Left ventricle myocardium inferior (tissue), 1 donor: ENCODE results near the gene SEMA4G. TPM values are rescaled to one million over a fixed set of nuclear protein-coding genes. Genes with fewer than 3 reads are reported as not detected.

Source experiments
- DNase-seq: peaks from one replicate; pipeline ENCODE4 v3.0.0-alpha.2; 2020
- H3K27ac ChIP-seq: fragments of 200-600 bp; replicated peaks from 2 replicates; pipeline ENCODE4 v1.8.0; 2021
- H3K27me3 ChIP-seq: fragments of 200-600 bp; 2 replicates; pipeline ENCODE4 v1.8.0; 2021; ENCODE audit warnings: low read depth
- H3K36me3 ChIP-seq: fragments of 200-600 bp; 2 replicates; pipeline ENCODE4 v1.8.0; 2021
- H3K4me1 ChIP-seq: fragments of 200-600 bp; 2 replicates; pipeline ENCODE4 v1.8.0; 2021
- H3K4me3 ChIP-seq: fragments of 200-600 bp; 2 replicates; pipeline ENCODE4 v1.8.0; 2021; ENCODE audit warnings: mild to moderate bottlenecking, moderate library complexity
- H3K9me3 ChIP-seq: fragments of 200-600 bp; replicated peaks from 2 replicates; pipeline ENCODE4 v1.8.0; 2021
- CTCF ChIP-seq: fragments of 200-600 bp; IDR thresholded peaks from 2 replicates; pipeline ENCODE4 v1.8.0; 2021; ENCODE audit warnings: antibody characterized with exemption, mild to moderate bottlenecking, borderline replicate concordance
- intact Hi-C: fragments of 100-400 bp; cut with micrococcal nuclease; formaldehyde crosslinking; loops from one replicate; pipeline ENCODE4 v1.11.0; 2022
- total RNA-seq: library from RNA; stranded (reverse); fragmentation: NEBNext Ultra II Directional; extraction: Animal tissue kit (Norgen Biotek cat#: 25700); gene quantifications from one replicate; pipeline ENCODE4 v1.2.1, GENCODE V29; 2021
- donor health status: DM: no; HTN: yes; CAD: no; lungs with severe emphysema.

SEMA4G gene
- total RNA-seq, 1 donor from 2014 or later = 0.52 TPM

GRCh38 chr10:100980711-100981110 lies 11.4 kb downstream of the SEMA4G start:
- DNase-seq = no peak
- Histone ChIP-seq H3K27ac (no peak overlapping the region), H3K4me1 (peaks cover 1% of the 10 kb centered on the region), H3K9me3 (no peaks in the 10 kb centered on the region), H3K4me3 (no peak overlapping the region), H3K27me3 (no peaks in the 10 kb centered on the region), H3K36me3 (peaks cover 45% of the 10 kb centered on the region)
- TF ChIP-seq CTCF = no peak
- intact Hi-C loops = no loop called here

DNA sequence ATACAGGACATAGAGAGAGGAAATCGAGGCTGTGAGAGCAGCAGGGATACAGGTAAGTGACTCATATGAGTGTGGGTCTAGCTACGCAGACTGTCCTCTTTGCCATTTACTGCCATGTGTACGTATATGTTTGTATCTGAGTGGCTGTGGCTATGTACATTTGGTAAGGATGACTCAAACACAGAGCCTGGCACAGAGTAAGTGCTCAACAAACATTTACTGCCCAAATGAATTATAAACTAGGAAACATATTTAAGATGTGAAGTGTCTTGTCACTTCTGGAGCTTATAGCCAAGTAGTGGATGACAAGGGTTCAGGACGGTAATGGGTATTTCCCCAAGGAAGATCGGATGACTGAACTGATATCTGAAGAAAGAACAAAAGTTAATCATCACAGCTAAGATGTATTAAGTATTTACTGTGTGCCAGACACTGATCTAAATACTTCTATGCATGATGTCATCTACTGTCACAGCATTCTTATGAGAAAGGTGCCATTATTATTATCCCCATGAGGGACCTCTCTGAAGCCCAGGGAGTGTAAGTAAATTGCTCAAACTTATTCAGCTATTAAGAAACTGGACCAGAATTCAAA lies 12.0 kb downstream of the SEMA4G start:
- Histone ChIP-seq H3K27me3 (no peaks in the 10 kb centered on the region), H3K36me3 (peaks cover 49% of the 10 kb centered on the region), H3K4me3 (no peak overlapping the region), H3K9me3 (no peaks in the 10 kb centered on the region), H3K27ac (no peak overlapping the region), H3K4me1 (peaks cover 7% of the 10 kb centered on the region)
- TF ChIP-seq CTCF = no peak
- DNase-seq = no peak
- intact Hi-C loops = no loop called here

- H3K9me3 ChIP-seq = no peaks in the 10 kb centered on the region
- intact Hi-C loops = no loop called here
- H3K36me3 ChIP-seq = peaks cover 47% of the 10 kb centered on the region
- DNase-seq = no peak
- H3K4me1 ChIP-seq = peaks cover 26% of the 10 kb centered on the region
- H3K4me3 ChIP-seq = no peak overlapping the region
- no peak overlapping the region for H3K27ac ChIP-seq
- no peaks in the 10 kb centered on the region for H3K27me3 ChIP-seq
- no peak for TF ChIP-seq CTCF
Measured at GRCh38 chr10:100982916-100983830, 13.9 kb downstream of the SEMA4G start.

DNA sequence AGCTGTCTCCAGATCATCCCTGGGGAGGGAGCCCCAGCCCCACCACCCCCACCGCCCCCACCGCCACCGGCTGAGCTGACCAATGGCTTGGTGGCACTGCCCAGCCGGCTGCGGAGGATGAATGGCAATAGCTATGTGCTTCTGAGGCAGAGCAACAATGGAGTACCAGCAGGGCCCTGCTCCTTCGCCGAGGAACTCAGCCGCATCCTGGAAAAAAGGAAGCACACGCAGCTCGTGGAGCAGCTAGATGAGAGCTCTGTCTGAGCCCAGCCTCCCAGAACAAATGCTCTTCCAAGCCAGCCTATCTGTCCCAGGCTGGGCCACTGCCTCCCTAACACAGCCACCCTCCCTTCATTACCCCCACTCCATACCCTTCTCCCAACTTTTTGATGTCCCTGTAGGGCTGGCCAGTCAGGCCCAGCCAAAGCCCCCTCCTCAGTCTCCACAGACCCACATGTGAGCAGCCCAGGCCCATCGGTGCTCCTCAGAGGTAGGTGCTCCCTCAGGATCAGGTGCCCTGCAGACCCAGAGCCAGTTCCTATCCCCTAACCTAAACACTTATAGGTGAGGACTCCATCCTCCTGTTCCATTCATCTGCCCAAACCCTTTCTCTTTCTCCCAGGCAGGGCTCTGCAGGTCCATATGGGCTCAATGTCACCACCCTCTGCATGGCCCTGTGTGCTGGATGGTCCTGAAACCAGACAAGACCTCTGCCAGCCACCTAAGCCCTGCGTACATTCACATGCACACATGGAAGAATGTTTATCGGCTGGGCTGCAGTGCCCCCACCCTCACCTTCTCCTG lies 14.8 kb downstream of the SEMA4G start:
- H3K27me3 ChIP-seq = no peaks in the 10 kb centered on the region
- H3K9me3 ChIP-seq = no peaks in the 10 kb centered on the region
- DNase-seq = no peak
- peaks cover 35% of the 10 kb centered on the region for H3K4me1 ChIP-seq
- intact Hi-C loops = no loop called here
- peaks cover 39% of the 10 kb centered on the region for H3K36me3 ChIP-seq
- TF ChIP-seq CTCF = no peak
- no peak overlapping the region for H3K4me3 ChIP-seq
- H3K27ac ChIP-seq = no peak overlapping the region

DNA sequence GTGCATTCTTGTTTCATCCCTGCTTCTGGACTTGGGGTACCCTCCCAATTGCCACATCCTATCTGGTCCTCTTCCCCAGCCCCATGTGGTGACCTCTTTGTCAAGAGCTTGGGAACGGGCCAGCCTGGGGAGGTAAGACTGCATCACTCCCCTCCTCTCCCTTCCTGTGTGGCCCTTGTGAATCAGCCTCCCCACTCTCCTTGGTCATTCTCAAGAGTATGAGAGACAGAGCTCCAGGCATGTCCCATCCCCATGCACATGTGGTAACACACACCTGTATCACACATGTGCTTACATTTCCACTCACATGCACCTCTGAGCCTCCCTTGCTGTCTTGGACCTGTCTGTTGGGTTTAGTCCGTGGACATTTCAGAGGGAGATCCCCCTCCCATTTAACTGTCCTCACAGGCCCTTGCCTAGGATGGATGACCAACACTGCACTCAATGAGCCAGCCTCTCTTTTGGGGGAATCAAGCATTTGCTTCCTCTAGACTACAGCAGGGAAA lies 15.4 kb downstream of the SEMA4G start:
- no peak for DNase-seq
- H3K36me3 ChIP-seq = peaks cover 40% of the 10 kb centered on the region
- intact Hi-C loops = no loop called here

More for the DNA sequence above, 15.4 kb downstream of the SEMA4G start:
- H3K27ac ChIP-seq = no peak overlapping the region
- H3K4me3 ChIP-seq = no peak overlapping the region
- peaks cover 40% of the 10 kb centered on the region for H3K4me1 ChIP-seq
- H3K27me3 ChIP-seq = no peaks in the 10 kb centered on the region
- H3K9me3 ChIP-seq = no peaks in the 10 kb centered on the region
- no peak for TF ChIP-seq CTCF
